HepG2 (cell line): ENCODE data around the gene TCAIM. TPM values are rescaled to one million over a fixed set of nuclear protein-coding genes. Genes with fewer than 3 reads are reported as not detected.

Experiments
- GFI1 ChIP-seq: sonication (generic); formaldehyde crosslinking; IDR thresholded peaks from 2 replicates; pipeline ENCODE4 v1.5.0; 2020; ENCODE audit warnings: missing genetic modification reagents, mild to moderate bottlenecking, borderline replicate concordance
- HNRNPH1 ChIP-seq: fragments of 200-400 bp; formaldehyde crosslinking; optimal IDR thresholded peaks from 2 replicates; pipeline ENCODE3; 2017; ENCODE audit warnings: mild to moderate bottlenecking, low read depth, low read length
- HNRNPLL ChIP-seq: fragments of 200-400 bp; formaldehyde crosslinking; IDR thresholded peaks from 2 replicates; pipeline ENCODE4 v1.6.1; 2017; ENCODE audit warnings: mild to moderate bottlenecking, low read depth, low read length; ENCODE audit not compliant: poor library complexity, severe bottlenecking
- KAT7 ChIP-seq: IDR thresholded peaks from 2 replicates; pipeline ENCODE4 v1.6.1; 2018; ENCODE audit warnings: borderline replicate concordance, missing compliant biosample characterization
- MAZ ChIP-seq, 2 experiments: sonication (generic) in 1 of 2; formaldehyde crosslinking in 1 of 2; IDR thresholded peaks; 2 replicates each; pipeline versions ENCODE4 v1.5.0 to v1.6.1; 2012 to 2020; ENCODE audit warnings: low read depth in 2 of 2, mild to moderate bottlenecking in 2 of 2, borderline replicate concordance in 1 of 2, improper control_type of control experiment in 1 of 2, low read length in 1 of 2, missing genetic modification reagents in 1 of 2, moderate library complexity in 1 of 2
- MBD4 ChIP-seq: IDR thresholded peaks from 2 replicates; pipeline ENCODE4 v1.6.1; 2012; ENCODE audit warnings: low read length, inconsistent platforms, borderline replicate concordance
- MLLT10 ChIP-seq: sonication (generic); formaldehyde crosslinking; IDR thresholded peaks from 2 replicates; pipeline ENCODE4 v1.4.0; 2020; ENCODE audit warnings: missing genetic modification reagents
- NAIF1 ChIP-seq: sonication (generic); formaldehyde crosslinking; IDR thresholded peaks from 2 replicates; pipeline ENCODE4 v1.5.0; 2020; ENCODE audit warnings: mild to moderate bottlenecking, missing genetic modification reagents, borderline replicate concordance
- NR0B2 ChIP-seq: sonication (generic); formaldehyde crosslinking; IDR thresholded peaks from 2 replicates; pipeline ENCODE4 v1.4.0; 2020; ENCODE audit warnings: mild to moderate bottlenecking, missing genetic modification reagents
- NR2F6 ChIP-seq, 2 experiments: IDR thresholded peaks; 2 replicates each; pipeline ENCODE4 v1.6.1; 2016; ENCODE audit warnings: antibody characterized with exemption in 1 of 2, mild to moderate bottlenecking in 1 of 2
- RCOR2 ChIP-seq: IDR thresholded peaks from 2 replicates; pipeline ENCODE4 v1.6.1; 2016; ENCODE audit warnings: missing biosample characterization, missing genetic modification reagents
- TBP ChIP-seq: sonication (generic); formaldehyde crosslinking; IDR thresholded peaks from 2 replicates; pipeline ENCODE4 v1.5.0; 2020; ENCODE audit warnings: missing genetic modification reagents
- TP53 ChIP-seq: sonication (generic); formaldehyde crosslinking; conservative IDR thresholded peaks from 2 replicates; pipeline ENCODE4 v1.4.0; 2020; ENCODE audit warnings: missing genetic modification reagents
- TRIM24 ChIP-seq: sonication (generic); formaldehyde crosslinking; IDR thresholded peaks from 2 replicates; pipeline ENCODE4 v1.8.0; 2022; ENCODE audit warnings: mild to moderate bottlenecking, missing genetic modification reagents
- XBP1 ChIP-seq: sonication (generic); formaldehyde crosslinking; IDR thresholded peaks from 2 replicates; pipeline ENCODE4 v1.5.0; 2020; ENCODE audit warnings: missing genetic modification reagents
- YY1 ChIP-seq: IDR thresholded peaks from 2 replicates; pipeline ENCODE4 v1.6.1; 2011; ENCODE audit warnings: low read length, low read depth, moderate library complexity, mild to moderate bottlenecking; ENCODE audit not compliant: insufficient read depth, insufficient replicate concordance
- ZBTB7B ChIP-seq: sonication (generic); formaldehyde crosslinking; IDR thresholded peaks from 2 replicates; pipeline ENCODE4 v1.4.0; 2020; ENCODE audit warnings: missing genetic modification reagents
- ZC3H13 ChIP-seq: sonication (generic); formaldehyde crosslinking; IDR thresholded peaks from 2 replicates; pipeline ENCODE4 v1.8.1; 2023; ENCODE audit warnings: mild to moderate bottlenecking, missing genetic modification reagents, moderate library complexity
- ZMAT5 ChIP-seq: sonication (generic); formaldehyde crosslinking; IDR thresholded peaks from 2 replicates; pipeline ENCODE4 v1.5.0; 2020; ENCODE audit warnings: mild to moderate bottlenecking, low read depth, missing genetic modification reagents, borderline replicate concordance
- ZNF230 ChIP-seq: sonication (generic); formaldehyde crosslinking; IDR thresholded peaks from 2 replicates; pipeline ENCODE4 v1.4.0; 2020; ENCODE audit warnings: mild to moderate bottlenecking, missing genetic modification reagents
- ZNF232 ChIP-seq: sonication (generic); formaldehyde crosslinking; IDR thresholded peaks from 2 replicates; pipeline ENCODE4 v1.4.0; 2020; ENCODE audit warnings: missing genetic modification reagents, borderline replicate concordance
- ZNF337 ChIP-seq: sonication (generic); formaldehyde crosslinking; IDR thresholded peaks from 2 replicates; pipeline ENCODE4 v1.5.1; 2020; ENCODE audit warnings: missing genetic modification reagents, low read depth, mild to moderate bottlenecking, borderline replicate concordance
- ZNF441 ChIP-seq: sonication (generic); formaldehyde crosslinking; IDR thresholded peaks from 2 replicates; pipeline ENCODE4 v1.7.0; 2021; ENCODE audit warnings: missing genetic modification reagents, borderline replicate concordance
- ZNF512B ChIP-seq: sonication (generic); formaldehyde crosslinking; IDR thresholded peaks from 2 replicates; pipeline ENCODE4 v1.5.1; 2020; ENCODE audit warnings: missing genetic modification reagents, mild to moderate bottlenecking, borderline replicate concordance
- ZNF597 ChIP-seq: sonication (generic); formaldehyde crosslinking; IDR thresholded peaks from 2 replicates; pipeline ENCODE4 v1.5.0; 2020; ENCODE audit warnings: missing genetic modification reagents
- ZNF747 ChIP-seq: sonication (generic); formaldehyde crosslinking; IDR thresholded peaks from 2 replicates; pipeline ENCODE4 v1.8.1; 2023; ENCODE audit warnings: missing genetic modification reagents, mild to moderate bottlenecking, borderline replicate concordance
- ZNF773 ChIP-seq: sonication (generic); formaldehyde crosslinking; IDR thresholded peaks from 2 replicates; pipeline ENCODE4 v1.4.0; 2020; ENCODE audit warnings: missing genetic modification reagents, borderline replicate concordance
- polyA plus RNA-seq, 8 experiments: library from polyadenylated mRNA; depleted of rRNA in 3 of 8; stranded (reverse) in 7 of 8; unstranded in 1 of 8; fragments of >200 nt; fragmentation: Illumina TruSeq in 4 of 8; extraction: Trizol in 4 of 8; gene quantifications; 2 replicates each; pipeline versions ENCODE4 v1.2.1 to v1.2.3, GENCODE V29; 2011 to 2016; ENCODE audit warnings: low read depth in 4 of 8, missing spikeins in 1 of 8, mixed read lengths in 1 of 8; ENCODE audit not compliant: insufficient read depth in 1 of 8
- total RNA-seq, 5 experiments: library from RNA; depleted of rRNA; stranded (reverse); fragments of >200 nt; fragmentation: Illumina TruSeq; extraction: Trizol; gene quantifications; 2 replicates each; pipeline ENCODE4 v1.2.3, GENCODE V29; 2016; ENCODE audit warnings: low read depth in 1 of 5

The TCAIM gene
- total and polyA plus RNA-seq, 2 of the 13 experiments (the other 11 are each of a cell fraction or from before 2014, with no cell fraction given) = 16.9 to 22.6 TPM

GRCh38 chr3:44338828-44339127, 212 bp downstream of the TCAIM start (continued):
- no peak for TF ChIP-seq ZNF512B (CRISPR knock-in tag)
- 0 out of 2 replicates have a peak, but pooled peaks have one; percentile 17 for TF ChIP-seq GFI1 (CRISPR knock-in tag)
- no peak for TF ChIP-seq YY1
- no peak for TF ChIP-seq ZNF337 (CRISPR knock-in tag)
- TF ChIP-seq RCOR2 (CRISPR knock-in tag) = no peak
- no peak for TF ChIP-seq ZNF747 (CRISPR knock-in tag)
- TF ChIP-seq TBP (CRISPR knock-in tag) = no peak
- no peak for TF ChIP-seq ZNF773 (CRISPR knock-in tag)
- TF ChIP-seq KAT7 (CRISPR knock-in tag) = no peak
- no peak for TF ChIP-seq ZNF597
- no peak for TF ChIP-seq MBD4
- peak; percentile 99 for TF ChIP-seq ZNF232
- TF ChIP-seq ZBTB7B (CRISPR knock-in tag) = no peak; the same call in 1 of the 2 replicates
- no peak for TF ChIP-seq HNRNPH1
- no peak for TF ChIP-seq MLLT10 (CRISPR knock-in tag)
- TF ChIP-seq HNRNPLL = peak; percentile 0
- 0 out of 2 replicates have a peak, but pooled peaks have one; percentile 1 for TF ChIP-seq ZNF441 (CRISPR knock-in tag)
- no peak for TF ChIP-seq ZC3H13
- TF ChIP-seq XBP1 = no peak
- 0 out of 2 replicates have a peak, but pooled peaks have one; percentile 14 for TF ChIP-seq NR2F6 (IDR thresholded peaks at IDR 0.05)
- 0 out of 2 replicates have a peak, but pooled peaks have one; percentile 8 for TF ChIP-seq NR2F6 (CRISPR knock-in tag; IDR thresholded peaks at IDR 0.05)
- TF ChIP-seq TP53 (CRISPR knock-in tag) = 0 out of 2 replicates have a peak, but pooled peaks have one; percentile 7
- no peak for TF ChIP-seq NR0B2 (CRISPR knock-in tag)
- no peak for TF ChIP-seq ZMAT5 (CRISPR knock-in tag)
- TF ChIP-seq MAZ (IDR thresholded peaks at IDR 0.05; ENCODE audit: borderline replicate concordance, low read depth, low read length) = peak; percentile 28; the same call in 1 of the 2 replicates
- no peak for TF ChIP-seq MAZ (CRISPR knock-in tag; IDR thresholded peaks at IDR 0.05; ENCODE audit: low read depth)
- peak; percentile 6 for TF ChIP-seq NAIF1 (CRISPR knock-in tag)
- TF ChIP-seq TRIM24 (CRISPR knock-in tag) = no peak
- 0 out of 2 replicates have a peak, but pooled peaks have one; percentile 7 for TF ChIP-seq ZNF230 (CRISPR knock-in tag)
